GM19099 (cell line): ENCODE data around the gene MEP1A.

Source experiments
- POLR2A ChIP-seq: IDR thresholded peaks from 3 replicates; pipeline ENCODE4 v1.6.1; 2011; ENCODE audit warnings: low read depth; ENCODE audit not compliant: insufficient read length; ENCODE audit errors: extremely low read depth

Gene MEP1A

DNA sequence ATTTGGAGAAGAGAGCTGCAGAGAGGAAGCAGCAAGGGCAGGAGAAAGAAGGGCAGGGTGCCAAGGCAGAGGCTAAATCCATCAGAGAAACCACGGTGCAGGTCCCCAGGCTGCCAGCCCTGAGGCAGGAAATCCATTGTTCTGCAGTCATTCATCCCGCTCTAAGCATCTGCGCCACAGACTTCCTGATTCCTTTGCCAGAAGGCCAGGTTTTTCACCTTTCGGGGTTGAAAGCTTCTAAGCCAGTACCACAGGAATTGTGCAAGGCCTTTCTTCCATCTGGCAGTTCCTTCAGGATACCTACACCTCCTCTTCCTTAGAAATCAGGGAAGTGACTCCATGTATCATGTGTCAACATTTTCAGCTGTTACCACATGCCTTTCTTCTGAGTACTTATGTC is 82.9 kb downstream of the MEP1A start:
- no peak for TF ChIP-seq POLR2A

DNA sequence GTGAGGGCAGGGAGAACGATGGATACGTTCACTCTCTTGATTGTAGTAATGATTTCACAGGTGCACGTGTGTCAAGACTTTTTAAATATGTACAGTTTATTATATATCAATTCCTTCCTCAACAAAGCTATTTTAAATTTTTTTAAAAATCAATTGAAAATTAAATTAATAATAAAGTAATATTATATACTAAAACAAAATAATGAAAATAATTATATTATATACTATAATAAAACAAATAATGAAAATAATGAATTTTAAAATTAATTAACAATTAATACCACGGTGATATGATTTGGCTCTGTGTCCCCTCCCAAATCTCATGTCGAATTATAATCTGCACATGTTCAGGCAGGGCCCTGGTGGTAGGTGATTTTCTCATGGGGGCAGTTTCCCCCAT is 85.8 kb downstream of the MEP1A start:
- no peak for TF ChIP-seq POLR2A

DNA sequence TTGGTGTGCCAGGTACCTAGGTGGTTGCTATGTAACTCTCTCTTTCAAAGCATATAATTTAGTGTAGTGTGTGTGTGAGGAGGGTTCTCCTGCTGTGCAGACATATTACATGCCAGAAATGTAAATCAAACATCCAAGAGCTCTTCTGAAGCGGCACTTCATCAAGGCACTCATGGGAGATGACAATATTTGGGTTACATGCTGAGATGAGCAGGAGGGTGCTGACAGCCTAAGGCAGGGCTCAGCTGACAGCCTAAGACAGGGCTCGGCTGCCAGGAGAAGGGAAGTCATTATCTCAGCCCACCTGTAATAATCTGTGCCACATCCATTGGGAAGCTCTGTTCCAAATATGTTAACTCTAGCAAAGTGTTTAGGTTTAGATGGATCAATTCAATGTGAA is 89.5 kb downstream of the MEP1A start:
- no peak for TF ChIP-seq POLR2A

DNA sequence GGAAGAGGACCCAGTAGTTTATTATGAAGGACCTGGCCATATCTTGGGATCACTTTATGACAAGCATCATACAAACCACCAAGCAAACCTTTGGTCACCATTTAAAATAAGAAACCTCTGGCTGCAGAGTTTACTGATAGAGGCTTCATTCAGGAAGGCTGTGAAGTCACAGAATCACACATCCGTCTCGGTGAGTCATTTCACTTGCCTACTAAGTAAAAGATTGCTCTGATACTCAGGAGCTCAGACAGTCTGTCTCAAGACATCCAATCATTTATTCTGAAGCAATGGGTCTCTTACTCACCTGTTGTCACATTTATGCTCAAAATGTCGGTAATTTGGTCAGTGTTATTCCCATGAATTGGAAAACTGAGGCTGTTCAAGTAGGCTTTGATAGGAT is 94.8 kb downstream of the MEP1A start:
- no peak for TF ChIP-seq POLR2A

DNA sequence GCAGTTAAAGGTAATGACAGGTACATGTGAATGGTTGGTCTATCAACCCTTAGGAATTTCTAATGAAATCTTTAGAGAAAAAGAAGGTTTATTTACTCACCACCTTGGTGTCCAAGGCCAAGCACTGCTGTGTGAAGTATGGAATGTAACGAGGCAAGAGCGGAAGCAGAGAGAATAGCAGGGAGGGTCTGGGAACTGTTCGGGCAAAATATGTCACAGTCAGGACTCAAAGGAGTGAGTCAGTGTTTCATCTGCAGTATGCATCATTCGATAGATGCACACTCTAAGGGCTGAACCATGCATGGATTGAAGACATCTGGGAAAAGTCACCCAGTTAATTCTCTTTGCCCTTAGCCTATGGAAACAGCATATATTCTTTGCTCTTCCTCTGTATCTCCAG is 95.4 kb downstream of the MEP1A start:
- TF ChIP-seq POLR2A: no peak
